Gastroesophageal sphincter (tissue), 4 donors: ENCODE measurements around the gene MAP10. TPM values are rescaled to one million over a fixed set of nuclear protein-coding genes. Genes with fewer than 3 reads are reported as not detected.

ENCODE experiments used
- ATAC-seq: fragments of 150-250 bp; one replicate; pipeline ENCODE4 v1.9.1; 2016; ENCODE audit warnings: mild to moderate bottlenecking, moderate library complexity
- H3K27ac ChIP-seq, 4 donors: fragments of 200-600 bp; sonication (generic) in 3 of 4; 1 replicate in 3 of 4; 2 replicates in 1 of 4; pipeline ENCODE4 v1.5.1; 2016 to 2019
- H3K27me3 ChIP-seq: fragments of 200-600 bp; sonication (generic); one replicate; pipeline ENCODE4 v1.5.1; 2019
- H3K36me3 ChIP-seq, 2 donors: fragments of 200-600 bp; sonication (generic); one replicate each; pipeline ENCODE4 v1.5.1; 2019; ENCODE audit warnings: control low read depth in 1 of 2
- H3K4me1 ChIP-seq, 3 donors: fragments of 200-600 bp; sonication (generic); 1 replicate in 2 of 3; 2 replicates in 1 of 3; pipeline ENCODE4 v1.5.1; 2016 to 2019; ENCODE audit warnings: control low read depth in 2 of 3
- H3K4me3 ChIP-seq, 2 donors: fragments of 200-600 bp; sonication (generic); one replicate each; pipeline ENCODE4 v1.5.1; 2019; ENCODE audit warnings: mild to moderate bottlenecking in 1 of 2, moderate library complexity in 1 of 2
- H3K9me3 ChIP-seq, 3 donors: fragments of 200-600 bp; sonication (generic); one replicate each; pipeline ENCODE4 v1.5.1; 2017 to 2019; ENCODE audit warnings: control low read depth in 2 of 3
- CTCF ChIP-seq, 4 experiments: fragments of 200-600 bp in 2 of 4; fragments of 450-650 bp in 2 of 4; sonication (generic) in 1 of 4; IDR thresholded peaks; one replicate each; pipeline ENCODE4 v1.5.1; 2017 to 2019; ENCODE audit warnings: antibody characterized with exemption in 4 of 4, mild to moderate bottlenecking in 2 of 4, moderate library complexity in 2 of 4
- EP300 ChIP-seq: sonication (generic); formaldehyde crosslinking; IDR thresholded peaks from one replicate; pipeline ENCODE4 v1.6.1; 2017; ENCODE audit warnings: antibody characterized with exemption, mild to moderate bottlenecking
- POLR2A ChIP-seq, 2 donors: fragments of 450-650 bp; IDR thresholded peaks; one replicate each; pipeline ENCODE4 v1.6.1; 2017; ENCODE audit warnings: antibody characterized with exemption in 2 of 2, mild to moderate bottlenecking in 2 of 2, moderate library complexity in 1 of 2
- POLR2AphosphoS5 ChIP-seq: sonication (generic); formaldehyde crosslinking; IDR thresholded peaks from one replicate; pipeline ENCODE4 v1.6.1; 2017; ENCODE audit warnings: antibody characterized with exemption
- whole genome bisulfite sequencing, 2 donors: methylation state at CpG; one replicate each; pipeline ENCODE4 v1.1.5; 2018; ENCODE audit warnings: low coverage in 1 of 2; 5-methylcytosine and 5-hydroxymethylcytosine counted together
- total RNA-seq, 4 donors: library from RNA; depleted of rRNA; stranded (reverse); fragments of >200 nt; gene quantifications; one replicate each; pipeline ENCODE4 v1.1.0, GENCODE V29; 2016

The MAP10 gene
- total RNA-seq, 4 donors from 2014 or later: 0.92 to 2.4 (median 1.8) TPM

DNA sequence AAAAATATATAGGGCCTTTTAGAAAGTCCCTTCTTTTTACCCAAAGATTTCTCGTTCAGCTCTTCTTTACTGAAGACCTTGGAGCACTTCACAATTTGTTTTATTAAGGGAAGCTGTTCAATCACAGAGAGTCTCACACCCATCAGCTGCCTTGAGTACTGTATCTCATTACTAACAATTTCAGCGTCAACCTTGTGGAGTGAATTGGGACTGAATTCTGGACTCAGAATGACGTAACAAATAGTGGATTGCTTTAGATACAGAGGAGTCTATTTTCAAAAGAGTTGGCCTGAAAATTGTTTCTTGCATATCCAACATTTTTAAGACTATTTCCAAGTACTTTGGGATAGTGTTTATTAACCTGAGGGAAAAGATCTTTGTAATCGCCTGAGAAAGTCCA is 7.9 kb downstream of the MAP10 start:
- H3K9me3 ChIP-seq: no peaks in the 10 kb centered on the region
- H3K27me3 ChIP-seq: no peaks in the 10 kb centered on the region
- H3K27ac ChIP-seq: no peak overlapping the region
- TF ChIP-seq POLR2A (IDR thresholded peaks at IDR 0.05): no peak
- no peak for TF ChIP-seq EP300
- no peak for TF ChIP-seq POLR2AphosphoS5
- no peak for TF ChIP-seq CTCF (IDR thresholded peaks at IDR 0.05)
- H3K36me3 ChIP-seq: no peaks in the 10 kb centered on the region
- WGBS, 2 donors: 86 to 93% methylated on average over 2 to 4 of the region's 4 CpGs
- ATAC-seq: no peak
- no peak overlapping the region for H3K4me3 ChIP-seq
- H3K4me1 ChIP-seq: no peaks in the 10 kb centered on the region

DNA sequence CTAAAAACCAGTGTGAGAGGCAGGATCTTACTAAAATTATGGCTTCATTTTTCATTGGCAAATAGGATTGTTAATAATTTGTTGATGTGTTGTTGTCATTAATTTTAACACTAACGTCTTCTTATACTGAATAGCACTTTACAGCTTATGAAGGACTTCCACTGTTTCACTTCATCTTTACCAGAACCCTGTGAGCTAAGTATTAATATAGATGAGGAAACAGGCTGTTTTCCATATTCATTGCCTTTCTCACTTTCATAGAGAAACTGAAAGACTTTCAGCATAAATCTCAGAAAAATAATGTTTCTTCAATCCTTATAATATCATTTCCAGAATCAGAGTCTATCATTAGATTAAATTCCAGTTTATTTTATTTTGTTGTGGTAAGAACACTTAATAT is 8.5 kb downstream of the MAP10 start:
- Histone ChIP-seq H3K27ac (no peak overlapping the region), H3K4me3 (no peak overlapping the region), H3K9me3 (no peaks in the 10 kb centered on the region), H3K27me3 (no peaks in the 10 kb centered on the region), H3K4me1 (no peaks in the 10 kb centered on the region), H3K36me3 (no peaks in the 10 kb centered on the region)
- 56% methylated on average over 1 of the region's 1 CpG; no CpG with 5 or more reads in 1 of the 2 donors for WGBS, 2 donors
- ATAC-seq: no peak
- TF ChIP-seq POLR2A (IDR thresholded peaks at IDR 0.05) (no peak), CTCF (IDR thresholded peaks at IDR 0.05) (no peak), EP300 (no peak), POLR2AphosphoS5 (no peak)

DNA sequence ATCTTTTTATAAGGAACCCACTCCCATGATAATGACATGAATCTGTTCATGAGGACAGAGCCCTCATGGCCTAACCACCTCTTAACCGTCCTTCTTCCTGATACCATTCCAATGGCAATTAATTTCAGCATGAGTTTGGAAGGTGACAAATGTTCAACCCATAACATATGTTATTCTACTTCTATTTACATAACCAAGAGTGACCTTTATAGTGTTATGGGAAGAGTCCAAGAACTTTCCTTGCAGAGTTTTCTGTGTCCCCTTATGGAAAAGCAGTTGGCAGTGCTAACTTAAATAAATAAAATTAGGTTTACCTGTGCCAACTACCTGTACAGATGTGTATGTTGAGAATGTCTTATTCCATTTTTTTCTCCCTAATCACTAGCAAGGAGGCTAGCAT is 11.1 kb downstream of the MAP10 start:
- ATAC-seq: no peak
- TF ChIP-seq CTCF (IDR thresholded peaks at IDR 0.05): no peak
- TF ChIP-seq POLR2A (IDR thresholded peaks at IDR 0.05): no peak
- H3K27ac ChIP-seq: no peak overlapping the region
- H3K4me1 ChIP-seq: no peaks in the 10 kb centered on the region
- H3K36me3 ChIP-seq: no peaks in the 10 kb centered on the region
- WGBS, 2 donors: 20 to 36% methylated on average over 1 of the region's 1 CpG
- no peaks in the 10 kb centered on the region for H3K9me3 ChIP-seq
- no peak overlapping the region for H3K4me3 ChIP-seq
- H3K27me3 ChIP-seq: no peaks in the 10 kb centered on the region

- Histone ChIP-seq H3K27me3 (no peaks in the 10 kb centered on the region), H3K4me3 (no peak overlapping the region), H3K9me3 (no peaks in the 10 kb centered on the region), H3K4me1 (no peaks in the 10 kb centered on the region), H3K27ac (no peak overlapping the region), H3K36me3 (no peaks in the 10 kb centered on the region)
- 80 to 90% methylated on average over 2 of the region's 2 CpGs for WGBS, 2 donors
- TF ChIP-seq POLR2A (IDR thresholded peaks at IDR 0.05): no peak
- no peak for TF ChIP-seq POLR2AphosphoS5
- TF ChIP-seq EP300: no peak
- ATAC-seq: no peak
These were observed 12.8 kb downstream of the MAP10 start for GRCh38 chr1:232818040-232818439.

DNA sequence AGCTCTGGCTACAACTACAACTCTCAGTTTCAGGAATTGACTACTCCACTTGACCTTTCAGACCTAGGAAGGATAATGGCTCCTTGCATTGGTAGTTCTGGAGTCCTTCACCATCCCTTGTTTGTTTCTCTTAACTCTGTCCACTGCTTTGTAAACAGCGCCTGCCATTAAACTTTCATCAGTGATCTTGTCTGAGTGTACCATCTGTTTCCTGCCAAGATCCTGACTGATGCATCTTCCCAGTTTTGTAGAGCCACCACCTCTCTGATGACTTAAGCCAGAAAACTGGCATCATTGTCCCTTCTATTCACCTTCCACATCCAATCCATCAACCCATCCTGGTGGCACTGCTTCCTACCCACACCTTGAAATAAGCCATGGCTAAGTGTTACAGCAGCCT is 15.2 kb downstream of the MAP10 start:
- Histone ChIP-seq H3K36me3 (no peaks in the 10 kb centered on the region), H3K27me3 (no peaks in the 10 kb centered on the region), H3K4me1 (no peaks in the 10 kb centered on the region), H3K27ac (no peak overlapping the region), H3K9me3 (no peaks in the 10 kb centered on the region), H3K4me3 (no peak overlapping the region)
- WGBS, 2 donors: 89 to 100% methylated on average over 1 of the region's 1 CpG
- TF ChIP-seq POLR2A (IDR thresholded peaks at IDR 0.05) (no peak), CTCF (IDR thresholded peaks at IDR 0.05) (no peak), EP300 (no peak), POLR2AphosphoS5 (no peak)
- no peak for ATAC-seq
